ENCODE data around the gene MICU1. TPM values are rescaled to one million over a fixed set of nuclear protein-coding genes. Genes with fewer than 3 reads are reported as not detected.
"Not testable (repeated sequence)": the region's sequence is repeated elsewhere in the genome, so short reads cannot be mapped to it uniquely, and the experiment has no call there.

Gene MICU1
- total RNA-seq, 4 donors from 2014 or later, result 24.4 to 195 (median 66.9) TPM

DNA sequence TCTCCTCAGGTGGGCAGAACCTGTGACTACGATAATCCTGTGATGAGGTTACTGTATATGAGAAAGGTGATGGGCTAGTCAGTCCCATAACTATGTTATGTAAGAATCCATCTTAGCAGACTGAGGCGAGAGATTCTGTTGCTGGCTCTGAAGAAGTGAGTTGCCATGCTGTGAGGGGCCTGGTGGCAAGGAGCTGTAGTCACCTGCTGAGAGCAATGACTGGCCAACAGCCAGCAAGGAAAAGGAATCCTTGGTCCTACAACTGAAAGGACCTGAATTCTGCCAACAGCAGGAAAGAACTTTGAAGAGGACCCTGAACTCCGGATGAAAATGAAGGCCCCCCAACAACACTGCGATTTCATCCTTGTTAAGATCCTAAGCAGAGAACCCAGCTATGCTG is 240.2 kb downstream of the MICU1 start:
- TF ChIP-seq POLR2A (IDR thresholded peaks at IDR 0.05), result no peak
- TF ChIP-seq, protein P1, sequence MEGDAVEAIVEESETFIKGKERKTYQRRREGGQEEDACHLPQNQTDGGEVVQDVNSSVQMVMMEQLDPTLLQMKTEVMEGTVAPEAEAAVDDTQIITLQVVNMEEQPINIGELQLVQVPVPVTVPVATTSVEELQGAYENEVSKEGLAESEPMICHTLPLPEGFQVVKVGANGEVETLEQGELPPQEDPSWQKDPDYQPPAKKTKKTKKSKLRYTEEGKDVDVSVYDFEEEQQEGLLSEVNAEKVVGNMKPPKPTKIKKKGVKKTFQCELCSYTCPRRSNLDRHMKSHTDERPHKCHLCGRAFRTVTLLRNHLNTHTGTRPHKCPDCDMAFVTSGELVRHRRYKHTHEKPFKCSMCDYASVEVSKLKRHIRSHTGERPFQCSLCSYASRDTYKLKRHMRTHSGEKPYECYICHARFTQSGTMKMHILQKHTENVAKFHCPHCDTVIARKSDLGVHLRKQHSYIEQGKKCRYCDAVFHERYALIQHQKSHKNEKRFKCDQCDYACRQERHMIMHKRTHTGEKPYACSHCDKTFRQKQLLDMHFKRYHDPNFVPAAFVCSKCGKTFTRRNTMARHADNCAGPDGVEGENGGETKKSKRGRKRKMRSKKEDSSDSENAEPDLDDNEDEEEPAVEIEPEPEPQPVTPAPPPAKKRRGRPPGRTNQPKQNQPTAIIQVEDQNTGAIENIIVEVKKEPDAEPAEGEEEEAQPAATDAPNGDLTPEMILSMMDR (IDR thresholded peaks at IDR 0.05), result no peak
- H3K4me3 ChIP-seq, result no peak overlapping the region
- H3K4me1 ChIP-seq, result no peaks in the 10 kb centered on the region
- H3K9me3 ChIP-seq, result no peaks in the 10 kb centered on the region
- no peak for DNase-seq
- no peak overlapping the region for H3K27ac ChIP-seq
- no peaks in the 10 kb centered on the region for H3K27me3 ChIP-seq
- intact Hi-C loops (cut with DNase I; ENCODE audit: low total_unique reads), result no loop called here
- no peaks in the 10 kb centered on the region for H3K36me3 ChIP-seq

DNA sequence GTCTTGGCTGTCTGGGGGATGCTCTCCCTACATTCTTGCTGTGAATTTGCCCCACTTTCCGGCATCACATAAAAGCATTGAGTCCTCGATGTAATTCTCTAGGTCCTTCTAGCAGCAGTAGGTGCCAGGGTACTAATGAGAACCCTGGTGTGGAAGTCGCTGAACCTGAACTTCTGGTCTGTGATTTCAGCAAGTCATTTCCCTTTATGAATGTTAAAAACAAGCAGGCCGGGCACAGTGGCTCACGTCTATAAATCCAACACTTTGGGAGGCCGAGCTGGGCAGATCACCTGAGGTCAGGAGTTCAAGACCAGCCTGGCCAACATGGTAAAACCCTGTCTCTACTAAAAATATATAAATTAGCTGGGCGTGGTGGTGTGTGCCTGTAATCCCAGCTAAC is 240.9 kb downstream of the MICU1 start:
- intact Hi-C loops (cut with DNase I; ENCODE audit: low total_unique reads); H3K4me3 ChIP-seq; H3K27ac ChIP-seq; H3K9me3 ChIP-seq; H3K4me1 ChIP-seq; H3K27me3 ChIP-seq; DNase-seq; H3K36me3 ChIP-seq: not testable (repeated sequence)

DNA sequence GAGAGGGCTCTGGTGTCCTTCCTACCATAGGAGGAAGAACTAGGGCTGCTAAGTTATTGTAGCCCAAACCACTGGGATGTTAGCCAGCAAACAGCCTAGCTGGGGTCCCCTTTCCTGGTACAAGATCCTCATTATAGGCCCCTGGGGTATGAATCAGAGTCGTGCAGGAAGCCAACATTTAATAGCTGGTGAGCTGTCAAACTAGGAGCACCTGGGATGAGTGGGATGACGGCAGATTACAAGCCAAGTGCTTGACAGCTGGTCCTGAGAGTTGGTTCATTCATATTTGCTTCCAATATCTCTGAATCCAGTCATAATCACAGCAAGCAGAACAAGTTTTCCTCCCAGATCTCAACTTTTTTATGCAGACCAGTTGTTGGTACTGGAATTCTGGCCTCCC is 246.1 kb downstream of the MICU1 start:
- DNase-seq, result no peak
- Histone ChIP-seq H3K27me3 (no peaks in the 10 kb centered on the region), H3K36me3 (no peaks in the 10 kb centered on the region), H3K9me3 (no peaks in the 10 kb centered on the region), H3K27ac (no peak overlapping the region), H3K4me1 (no peaks in the 10 kb centered on the region), H3K4me3 (no peak overlapping the region)
- TF ChIP-seq POLR2A (IDR thresholded peaks at IDR 0.05), result no peak
- TF ChIP-seq, protein P1 (IDR thresholded peaks at IDR 0.05), result no peak
- intact Hi-C loops (cut with DNase I; ENCODE audit: low total_unique reads), result no loop called here

DNA sequence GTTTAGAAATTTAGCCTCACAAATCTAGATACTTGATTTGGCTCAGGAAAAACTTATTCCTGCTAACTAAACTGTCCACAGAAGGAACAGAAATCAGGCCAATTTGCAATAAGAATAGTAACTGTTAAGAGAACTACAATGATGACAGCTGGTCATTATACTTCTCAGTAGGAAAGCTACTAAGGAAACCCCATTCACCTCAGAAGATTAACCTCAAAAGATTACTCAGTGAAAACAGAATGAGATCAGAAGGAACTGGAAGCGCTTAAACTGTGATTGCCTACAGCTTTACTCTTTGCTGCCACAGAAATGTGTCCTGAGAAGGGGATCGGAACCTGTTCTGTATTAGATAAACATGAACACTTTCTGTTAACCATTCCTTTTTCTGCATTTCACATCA is 246.8 kb downstream of the MICU1 start:
- H3K4me3 ChIP-seq, result no peak overlapping the region
- DNase-seq, result no peak
- H3K4me1 ChIP-seq, result no peaks in the 10 kb centered on the region
- H3K36me3 ChIP-seq, result no peaks in the 10 kb centered on the region
- no peaks in the 10 kb centered on the region for H3K9me3 ChIP-seq
- no peak overlapping the region for H3K27ac ChIP-seq
- no peak for TF ChIP-seq POLR2A (IDR thresholded peaks at IDR 0.05)
- TF ChIP-seq, protein P1 (IDR thresholded peaks at IDR 0.05), result no peak
- intact Hi-C loops (cut with DNase I; ENCODE audit: low total_unique reads), result no loop called here
- no peaks in the 10 kb centered on the region for H3K27me3 ChIP-seq

DNA sequence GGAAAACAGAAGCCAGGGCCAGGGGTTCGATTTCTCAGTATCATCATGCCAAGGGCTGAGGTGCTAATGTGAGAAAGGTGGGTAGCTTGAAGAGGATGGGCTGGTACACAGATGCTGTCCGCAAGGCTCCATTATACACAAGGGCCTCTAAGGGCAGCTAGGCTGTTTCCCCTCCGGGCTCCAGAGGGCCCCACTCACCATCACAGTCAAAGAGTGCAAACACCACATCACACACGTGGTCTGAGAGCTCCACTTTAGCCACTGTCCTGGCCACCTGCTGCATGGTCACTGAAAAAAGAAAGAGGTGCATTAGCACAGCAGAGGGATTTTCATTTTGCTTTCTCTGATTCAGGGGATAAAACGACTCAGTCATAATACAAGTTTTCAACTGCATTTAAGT is 250.3 kb downstream of the MICU1 start:
- no peaks in the 10 kb centered on the region for H3K9me3 ChIP-seq
- no peak for TF ChIP-seq POLR2A (IDR thresholded peaks at IDR 0.05)
- TF ChIP-seq, protein P1 (IDR thresholded peaks at IDR 0.05), result no peak
- no peaks in the 10 kb centered on the region for H3K4me1 ChIP-seq
- intact Hi-C loops (cut with DNase I; ENCODE audit: low total_unique reads), result no loop called here
- no peak overlapping the region for H3K4me3 ChIP-seq
- H3K27me3 ChIP-seq, result no peaks in the 10 kb centered on the region
- H3K27ac ChIP-seq, result no peak overlapping the region
- no peaks in the 10 kb centered on the region for H3K36me3 ChIP-seq
- DNase-seq, result no peak

DNA sequence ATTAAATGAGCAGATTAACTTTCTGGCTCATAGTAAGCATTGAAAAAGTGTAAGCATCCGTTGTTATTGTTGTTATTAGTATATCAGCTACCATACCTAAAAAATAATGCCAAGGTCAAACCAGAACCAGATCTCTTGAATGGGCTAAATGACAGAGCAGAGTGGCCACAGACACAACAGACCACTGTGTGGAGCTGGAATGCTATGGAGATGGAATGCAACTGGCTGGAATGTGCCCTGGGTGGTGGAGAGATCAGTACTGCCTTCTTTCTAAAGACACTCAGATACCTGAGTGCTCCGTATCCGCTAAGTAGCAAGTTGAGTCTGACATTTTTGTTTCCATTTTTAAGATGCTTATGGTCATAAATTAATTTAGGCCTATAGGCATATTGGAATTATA is 250.7 kb downstream of the MICU1 start:
- TF ChIP-seq POLR2A (IDR thresholded peaks at IDR 0.05), result no peak
- TF ChIP-seq, protein P1 (IDR thresholded peaks at IDR 0.05), result no peak
- Histone ChIP-seq H3K36me3 (no peaks in the 10 kb centered on the region), H3K4me1 (no peaks in the 10 kb centered on the region), H3K27me3 (no peaks in the 10 kb centered on the region), H3K27ac (no peak overlapping the region), H3K9me3 (no peaks in the 10 kb centered on the region), H3K4me3 (no peak overlapping the region)
- DNase-seq, result no peak
- intact Hi-C loops (cut with DNase I; ENCODE audit: low total_unique reads), result no loop called here
